Osteoblast (primary cell): ENCODE data around the gene UMODL1. TPM values are rescaled to one million over a fixed set of nuclear protein-coding genes. Genes with fewer than 3 reads are reported as not detected.
"Not testable (repeated sequence)": the region's sequence is repeated elsewhere in the genome, so short reads cannot be mapped to it uniquely, and the experiment has no call there.

Experiments
- DNase-seq: peaks from one replicate; pipeline ENCODE4 v3.0.0; 2011; ENCODE audit warnings: low spot score, mixed read lengths; ENCODE audit not compliant: insufficient read length; ENCODE audit errors: missing footprints
- H2AFZ ChIP-seq: 2 replicates; pipeline ENCODE4 v1.6.0; 2011; ENCODE audit warnings: mild to moderate bottlenecking, low read length
- H3K27ac ChIP-seq: 2 replicates; pipeline ENCODE4 v1.5.1; 2011; ENCODE audit warnings: mild to moderate bottlenecking, low read depth, low read length, moderate library complexity
- H3K27me3 ChIP-seq: 2 replicates; pipeline ENCODE4 v1.6.0; 2012; ENCODE audit warnings: mild to moderate bottlenecking, control low read depth, inconsistent platforms, low read length, moderate library complexity; ENCODE audit not compliant: insufficient read depth
- H3K36me3 ChIP-seq: 2 replicates; pipeline ENCODE4 v1.5.1; 2011; ENCODE audit warnings: mild to moderate bottlenecking, low read length, control low read depth, moderate library complexity; ENCODE audit not compliant: insufficient read depth
- H3K4me1 ChIP-seq: 2 replicates; pipeline ENCODE4 v1.5.1; 2011; ENCODE audit warnings: mild to moderate bottlenecking, low read length, control low read depth, moderate library complexity; ENCODE audit not compliant: insufficient read depth
- H3K4me2 ChIP-seq: 2 replicates; pipeline ENCODE4 v1.6.0; 2011; ENCODE audit warnings: mild to moderate bottlenecking, low read length; ENCODE audit not compliant: insufficient read depth
- H3K4me3 ChIP-seq: fragments of 200-600 bp; sonication (generic); 3 replicates; pipeline ENCODE4 v1.5.1; 2012; ENCODE audit warnings: mild to moderate bottlenecking, low read length, inconsistent platforms; ENCODE audit not compliant: insufficient read depth
- H3K79me2 ChIP-seq: 2 replicates; pipeline ENCODE4 v1.6.0; 2012; ENCODE audit warnings: mild to moderate bottlenecking, low read length, control low read depth, inconsistent platforms; ENCODE audit not compliant: insufficient read depth
- H3K9me3 ChIP-seq: 2 replicates; pipeline ENCODE4 v1.5.1; 2011; ENCODE audit warnings: low read depth, low read length, control low read depth
- H4K20me1 ChIP-seq: 2 replicates; pipeline ENCODE4 v1.6.0; 2012; ENCODE audit warnings: mild to moderate bottlenecking, low read length, control low read depth; ENCODE audit not compliant: insufficient read depth
- total RNA-seq: library from RNA; depleted of rRNA; stranded (reverse); fragments of >200 nt; gene quantifications from 2 replicates; pipeline ENCODE4 v1.2.3, GENCODE V29; 2012
- TF ChIP-seq, protein P1 (sequence below): IDR thresholded peaks from 2 replicates; pipeline ENCODE4 v1.5.1; 2011; ENCODE audit warnings: mild to moderate bottlenecking, low read depth, low read length, moderate library complexity; ENCODE audit errors: extremely low read depth

The UMODL1 gene
- total RNA-seq, 1 donor = not detected

DNA sequence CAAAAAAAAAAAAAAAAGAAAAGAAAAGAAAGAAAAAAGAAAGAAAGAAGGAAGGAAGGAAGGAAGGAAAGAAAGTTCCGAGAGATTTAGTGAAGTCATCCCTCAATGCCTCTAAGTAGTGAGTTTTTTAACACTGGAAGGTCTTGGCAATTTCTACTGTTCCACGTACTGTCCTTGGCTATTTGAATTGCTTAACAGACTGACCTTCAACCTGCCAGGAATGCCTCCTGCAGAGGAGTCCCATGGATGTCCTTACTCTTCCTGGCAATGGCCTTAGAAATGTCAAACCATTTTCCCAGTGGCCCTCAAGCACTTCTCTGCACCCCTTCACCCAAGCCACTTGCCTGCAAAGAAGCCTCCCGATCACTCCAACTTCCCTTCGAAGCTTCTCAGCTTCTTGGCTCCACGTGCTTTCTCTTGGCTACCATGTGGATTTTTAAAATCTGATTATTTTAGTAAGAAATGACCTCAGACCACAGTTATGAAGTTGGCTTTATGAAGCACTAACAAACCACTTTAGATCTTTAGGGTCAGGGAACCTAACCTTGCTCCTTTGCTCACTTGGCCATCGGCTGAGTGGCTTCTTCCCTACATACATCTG lies 104.1 kb downstream of the UMODL1 start:
- no peak overlapping the region for H3K27ac ChIP-seq
- TF ChIP-seq, protein P1, sequence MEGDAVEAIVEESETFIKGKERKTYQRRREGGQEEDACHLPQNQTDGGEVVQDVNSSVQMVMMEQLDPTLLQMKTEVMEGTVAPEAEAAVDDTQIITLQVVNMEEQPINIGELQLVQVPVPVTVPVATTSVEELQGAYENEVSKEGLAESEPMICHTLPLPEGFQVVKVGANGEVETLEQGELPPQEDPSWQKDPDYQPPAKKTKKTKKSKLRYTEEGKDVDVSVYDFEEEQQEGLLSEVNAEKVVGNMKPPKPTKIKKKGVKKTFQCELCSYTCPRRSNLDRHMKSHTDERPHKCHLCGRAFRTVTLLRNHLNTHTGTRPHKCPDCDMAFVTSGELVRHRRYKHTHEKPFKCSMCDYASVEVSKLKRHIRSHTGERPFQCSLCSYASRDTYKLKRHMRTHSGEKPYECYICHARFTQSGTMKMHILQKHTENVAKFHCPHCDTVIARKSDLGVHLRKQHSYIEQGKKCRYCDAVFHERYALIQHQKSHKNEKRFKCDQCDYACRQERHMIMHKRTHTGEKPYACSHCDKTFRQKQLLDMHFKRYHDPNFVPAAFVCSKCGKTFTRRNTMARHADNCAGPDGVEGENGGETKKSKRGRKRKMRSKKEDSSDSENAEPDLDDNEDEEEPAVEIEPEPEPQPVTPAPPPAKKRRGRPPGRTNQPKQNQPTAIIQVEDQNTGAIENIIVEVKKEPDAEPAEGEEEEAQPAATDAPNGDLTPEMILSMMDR = no peak

DNA sequence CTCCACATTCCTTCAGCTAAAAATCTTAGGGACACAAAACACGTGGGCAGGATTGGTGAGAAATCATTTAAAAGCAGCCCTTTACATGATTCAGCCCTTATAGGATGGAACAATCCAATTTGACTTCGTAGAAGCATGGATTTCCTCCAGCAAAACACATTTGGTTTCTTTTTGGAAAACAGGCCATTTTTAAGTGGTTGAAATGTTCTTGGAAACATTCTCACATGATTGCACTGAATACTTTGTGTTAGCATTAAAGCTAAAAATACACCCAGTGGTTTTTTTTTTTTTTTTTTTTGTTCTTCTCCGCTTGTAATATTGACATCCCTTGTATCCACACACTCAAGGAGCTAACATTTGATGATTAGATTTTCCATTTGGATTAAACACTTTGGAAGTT lies 105.7 kb downstream of the UMODL1 start:
- peaks cover 2% of the 10 kb centered on the region for H3K27me3 ChIP-seq
- no peak for DNase-seq
- H3K4me3 ChIP-seq = no peak overlapping the region
- no peaks in the 10 kb centered on the region for H4K20me1 ChIP-seq
- H3K36me3 ChIP-seq = no peaks in the 10 kb centered on the region
- H2AFZ ChIP-seq = no peak overlapping the region
- no peaks in the 10 kb centered on the region for H3K4me1 ChIP-seq
- H3K9me3 ChIP-seq = no peaks in the 10 kb centered on the region
- no peak overlapping the region for H3K27ac ChIP-seq
- TF ChIP-seq, protein P1 = no peak
- H3K79me2 ChIP-seq = no peaks in the 10 kb centered on the region
- H3K4me2 ChIP-seq = no peak overlapping the region

More for the DNA sequence above, 104.1 kb downstream of the UMODL1 start:
- Histone ChIP-seq H2AFZ (no peak overlapping the region), H3K4me1 (no peaks in the 10 kb centered on the region), H3K4me3 (no peak overlapping the region), H3K36me3 (no peaks in the 10 kb centered on the region), H3K79me2 (no peaks in the 10 kb centered on the region), H3K4me2 (no peak overlapping the region), H3K27me3 (peaks cover 2% of the 10 kb centered on the region), H4K20me1 (no peaks in the 10 kb centered on the region), H3K9me3 (no peaks in the 10 kb centered on the region)
- DNase-seq = no peak

DNA sequence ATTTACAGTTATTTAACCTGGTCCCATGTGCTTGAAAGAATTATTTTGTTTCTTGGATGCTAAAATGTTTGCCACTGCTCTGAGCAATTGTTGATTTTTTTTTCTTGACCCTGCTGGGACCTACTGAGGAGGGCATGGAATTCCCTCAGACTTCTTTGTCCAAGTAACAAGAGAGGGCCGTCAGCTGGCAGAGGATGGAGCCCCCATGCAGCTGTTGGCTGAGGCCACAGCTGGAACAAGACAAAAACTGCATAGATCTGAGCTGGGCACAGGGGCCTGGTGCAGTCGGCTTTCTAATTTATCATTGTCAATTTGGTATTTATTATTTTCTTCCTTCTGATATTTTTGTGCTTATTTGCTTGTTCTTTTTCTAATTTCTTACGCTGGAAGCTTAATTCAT lies 108.2 kb downstream of the UMODL1 start:
- no peak overlapping the region for H2AFZ ChIP-seq
- peaks cover 2% of the 10 kb centered on the region for H3K27me3 ChIP-seq
- H3K4me3 ChIP-seq = no peak overlapping the region
- no peaks in the 10 kb centered on the region for H3K79me2 ChIP-seq
- H3K27ac ChIP-seq = no peak overlapping the region
- no peaks in the 10 kb centered on the region for H4K20me1 ChIP-seq
- H3K36me3 ChIP-seq = no peaks in the 10 kb centered on the region
- TF ChIP-seq, protein P1 = no peak
- no peaks in the 10 kb centered on the region for H3K4me1 ChIP-seq
- no peaks in the 10 kb centered on the region for H3K9me3 ChIP-seq
- DNase-seq = no peak
- no peak overlapping the region for H3K4me2 ChIP-seq

DNA sequence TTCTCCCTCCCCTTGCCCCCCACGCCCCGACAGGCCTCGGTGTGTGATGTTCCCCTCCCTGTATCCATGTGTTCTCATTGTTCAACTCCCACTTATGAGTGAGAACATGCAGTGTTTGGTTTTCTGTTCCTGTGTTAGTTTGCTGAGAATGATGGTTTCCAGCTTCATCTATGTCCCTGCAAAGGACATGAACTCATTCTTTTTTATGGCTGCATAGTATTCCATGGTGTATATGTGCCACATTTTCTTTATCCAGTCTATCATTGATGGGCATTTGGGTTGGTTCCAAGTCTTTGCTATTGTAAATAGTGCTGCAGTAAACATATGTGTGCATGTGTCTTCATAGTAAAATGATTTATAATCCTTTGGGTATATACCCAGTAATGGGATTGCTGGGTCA lies 108.9 kb downstream of the UMODL1 start:
- not testable (repeated sequence) for H3K36me3 ChIP-seq, H3K79me2 ChIP-seq, H3K4me1 ChIP-seq, H3K9me3 ChIP-seq, H3K4me3 ChIP-seq, H3K27me3 ChIP-seq, H3K27ac ChIP-seq, H4K20me1 ChIP-seq, H3K4me2 ChIP-seq, DNase-seq, H2AFZ ChIP-seq
